AG09319 (cell line): Measurements from ENCODE around the gene RELN.
"Not testable (repeated sequence)": the region's sequence is repeated elsewhere in the genome, so short reads cannot be mapped to it uniquely, and the experiment has no call there.

Source experiments
- DNase-seq: peaks from one replicate; pipeline ENCODE4 v3.0.0-alpha.2; 2010; ENCODE audit warnings: low read depth; ENCODE audit errors: extremely low read depth
- TF ChIP-seq, protein P1 (sequence below): IDR thresholded peaks from 2 replicates; pipeline ENCODE4 v1.5.1; 2011; ENCODE audit warnings: low read depth, mild to moderate bottlenecking, inconsistent platforms, low read length, moderate library complexity

Gene RELN

DNA sequence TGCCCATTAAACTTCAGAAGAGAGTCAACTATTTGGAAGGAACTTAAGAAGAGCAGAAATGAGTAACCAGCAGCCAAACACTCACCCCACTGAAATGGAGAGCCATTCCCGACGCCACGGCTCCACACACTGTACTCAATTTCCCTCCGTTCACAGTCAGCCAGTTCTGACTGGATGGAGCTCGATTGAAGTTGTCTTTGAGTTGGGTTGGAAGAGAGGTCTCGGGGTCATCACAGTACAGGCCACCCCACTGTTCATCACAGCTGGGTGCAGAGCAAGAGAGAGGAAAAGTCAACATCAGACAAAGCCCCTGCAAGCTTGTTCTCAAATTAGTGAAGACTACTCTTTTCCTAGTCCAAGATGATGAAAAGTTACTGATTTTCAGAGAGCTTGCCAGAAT is 467.5 kb downstream of the RELN start:
- TF ChIP-seq, protein P1, sequence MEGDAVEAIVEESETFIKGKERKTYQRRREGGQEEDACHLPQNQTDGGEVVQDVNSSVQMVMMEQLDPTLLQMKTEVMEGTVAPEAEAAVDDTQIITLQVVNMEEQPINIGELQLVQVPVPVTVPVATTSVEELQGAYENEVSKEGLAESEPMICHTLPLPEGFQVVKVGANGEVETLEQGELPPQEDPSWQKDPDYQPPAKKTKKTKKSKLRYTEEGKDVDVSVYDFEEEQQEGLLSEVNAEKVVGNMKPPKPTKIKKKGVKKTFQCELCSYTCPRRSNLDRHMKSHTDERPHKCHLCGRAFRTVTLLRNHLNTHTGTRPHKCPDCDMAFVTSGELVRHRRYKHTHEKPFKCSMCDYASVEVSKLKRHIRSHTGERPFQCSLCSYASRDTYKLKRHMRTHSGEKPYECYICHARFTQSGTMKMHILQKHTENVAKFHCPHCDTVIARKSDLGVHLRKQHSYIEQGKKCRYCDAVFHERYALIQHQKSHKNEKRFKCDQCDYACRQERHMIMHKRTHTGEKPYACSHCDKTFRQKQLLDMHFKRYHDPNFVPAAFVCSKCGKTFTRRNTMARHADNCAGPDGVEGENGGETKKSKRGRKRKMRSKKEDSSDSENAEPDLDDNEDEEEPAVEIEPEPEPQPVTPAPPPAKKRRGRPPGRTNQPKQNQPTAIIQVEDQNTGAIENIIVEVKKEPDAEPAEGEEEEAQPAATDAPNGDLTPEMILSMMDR: no peak
- no peak for DNase-seq

DNA sequence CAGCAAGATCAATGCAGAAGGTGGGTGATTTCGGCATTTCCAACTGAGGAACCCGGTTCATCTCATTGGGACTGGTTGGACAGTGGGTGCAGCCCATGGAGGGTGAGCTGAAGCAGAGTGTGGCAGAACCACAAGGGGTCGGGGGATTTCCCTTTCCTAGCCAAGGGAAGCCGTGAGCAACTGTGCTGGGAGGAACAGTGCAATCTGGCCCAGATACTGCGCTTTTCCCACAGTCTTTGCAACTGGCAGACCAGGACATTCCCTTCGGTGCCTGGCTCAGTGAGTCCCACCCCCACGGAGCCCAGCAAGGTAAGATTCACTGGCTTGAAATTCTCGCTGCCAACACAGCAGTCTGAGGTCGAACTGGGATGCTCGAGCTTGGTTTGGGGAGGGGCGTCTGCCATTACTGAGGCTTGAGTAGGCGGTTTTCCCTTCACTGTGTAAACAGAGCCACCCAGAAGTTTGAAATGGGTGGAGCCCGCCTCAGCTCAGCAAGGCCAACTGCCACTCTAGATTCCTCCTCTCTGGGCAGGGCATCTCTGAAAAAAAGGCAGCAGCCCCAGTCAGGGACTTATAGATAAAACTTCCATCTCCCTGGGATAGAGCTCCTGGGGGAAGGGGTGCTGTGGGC is 484.8 kb downstream of the RELN start:
- DNase-seq: no peak
- TF ChIP-seq, protein P1: no peak

DNA sequence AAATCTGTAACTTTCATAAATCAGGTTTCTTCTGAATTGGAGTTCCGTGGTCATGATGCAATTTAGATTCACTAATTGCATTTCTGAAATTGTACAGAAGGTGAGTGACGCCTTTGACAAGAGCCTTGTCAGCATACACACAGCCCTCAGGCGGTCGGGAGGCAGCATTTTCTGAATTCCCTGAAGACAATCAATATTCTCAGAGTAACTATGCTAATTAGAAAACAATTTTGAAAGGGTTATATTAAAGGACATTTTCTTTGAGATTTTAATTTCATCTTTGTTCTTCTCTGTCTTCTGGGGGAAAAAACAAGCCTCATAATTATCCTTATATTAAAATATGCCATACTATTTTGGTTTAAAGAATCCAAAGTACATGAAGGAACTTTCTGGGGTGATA is 488.3 kb downstream of the RELN start:
- TF ChIP-seq, protein P1: no peak
- DNase-seq: no peak

DNA sequence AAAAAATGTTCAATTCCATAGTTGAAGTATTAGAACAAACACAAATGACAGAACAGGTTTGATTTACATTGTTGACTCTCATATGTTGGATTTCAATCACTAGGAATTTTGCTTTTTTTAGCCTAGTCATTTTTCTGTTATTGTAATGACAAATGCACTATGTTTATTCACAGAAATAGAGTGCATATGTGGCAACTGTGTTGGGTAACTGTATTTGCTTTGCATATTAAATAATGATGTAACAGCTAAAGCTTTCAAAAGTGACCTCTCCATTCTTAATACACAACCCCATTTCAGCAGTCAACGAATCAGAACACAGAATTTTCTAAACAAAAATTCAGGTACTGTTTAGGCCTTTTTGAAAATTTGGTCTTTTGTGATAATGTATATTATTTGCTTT is 489.5 kb downstream of the RELN start:
- TF ChIP-seq, protein P1: no peak
- no peak for DNase-seq

DNA sequence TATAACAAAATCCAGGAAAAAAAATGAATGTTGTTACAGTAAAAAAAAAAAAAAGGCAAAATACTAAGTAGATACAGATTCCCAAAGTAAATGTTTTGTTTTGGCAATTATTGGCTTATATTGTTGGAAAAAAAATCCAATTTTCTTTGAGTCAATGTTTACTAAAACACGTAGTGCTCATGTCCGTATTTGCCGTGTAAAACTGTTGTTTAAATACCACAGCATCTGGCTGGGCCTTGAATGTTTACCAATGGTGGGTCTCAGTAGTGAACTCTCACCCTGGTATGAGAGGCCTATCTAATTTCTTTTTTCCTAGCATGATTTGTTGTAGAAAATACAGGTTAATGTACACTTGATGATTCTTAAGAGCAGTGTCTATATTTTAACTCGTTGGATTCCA is 502.0 kb downstream of the RELN start:
- no peak for DNase-seq
- TF ChIP-seq, protein P1: no peak

DNA sequence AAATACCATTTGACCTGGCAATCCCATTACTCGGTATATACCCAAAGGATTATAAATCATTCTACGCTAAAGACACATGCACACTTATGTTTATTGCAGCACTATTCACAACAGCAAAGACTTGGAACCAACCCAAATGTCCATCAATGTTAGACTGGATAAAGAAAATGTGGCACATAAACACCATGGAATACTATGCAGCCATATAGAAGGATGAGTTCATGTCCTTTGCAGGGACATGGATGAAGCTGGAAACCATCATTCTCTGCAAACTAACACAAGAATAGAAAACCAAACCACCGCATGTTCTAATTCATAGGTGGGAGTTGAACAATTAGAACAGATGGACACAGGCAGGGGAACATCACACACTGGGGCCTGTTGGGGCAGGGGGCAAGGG is 502.6 kb downstream of the RELN start:
- not testable (repeated sequence) for DNase-seq

DNA sequence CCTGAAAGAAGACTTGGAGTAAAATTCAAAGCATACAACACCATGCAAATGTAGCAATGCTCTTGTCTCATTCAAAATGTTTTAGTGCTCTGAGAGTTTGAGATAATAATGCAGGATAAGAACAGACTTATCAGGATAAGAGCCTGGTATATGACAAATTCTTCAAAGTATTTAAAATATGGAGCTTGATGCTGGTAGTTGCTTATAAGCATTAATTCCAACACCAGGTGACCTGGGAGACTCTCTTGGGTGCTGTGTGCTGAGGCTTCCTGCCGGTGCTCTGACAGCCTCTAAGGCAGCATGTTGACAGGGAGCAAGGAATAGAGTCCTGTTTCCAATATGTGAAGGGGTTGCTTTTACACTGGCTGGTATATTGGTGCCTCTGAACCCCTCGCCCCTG is 508.7 kb downstream of the RELN start:
- DNase-seq: no peak

DNA sequence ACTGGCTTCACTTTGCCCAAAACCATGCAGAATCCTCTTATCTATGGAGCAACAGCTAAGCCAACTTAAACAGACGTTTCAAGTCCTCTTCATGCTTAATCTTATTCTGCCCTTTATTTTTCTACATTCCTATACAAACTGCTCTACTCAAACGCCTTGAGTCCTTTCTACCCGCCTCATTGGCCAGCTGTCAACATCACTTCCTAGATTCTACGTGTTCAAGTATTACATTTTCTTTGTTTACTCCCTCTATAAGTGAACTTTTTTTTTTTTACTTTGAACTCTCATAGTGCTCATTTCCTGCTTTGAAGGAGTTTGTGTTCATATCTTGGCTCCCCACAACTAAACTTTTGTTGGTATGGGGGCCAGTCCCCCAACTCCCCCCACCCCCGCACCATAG is 514.5 kb downstream of the RELN start:
- TF ChIP-seq, protein P1: no peak

More for the DNA sequence above, 508.7 kb downstream of the RELN start:
- TF ChIP-seq, protein P1: no peak

More for the DNA sequence above, 514.5 kb downstream of the RELN start:
- DNase-seq: no peak
